Measurements from ENCODE around the gene KCNG2.

DNA sequence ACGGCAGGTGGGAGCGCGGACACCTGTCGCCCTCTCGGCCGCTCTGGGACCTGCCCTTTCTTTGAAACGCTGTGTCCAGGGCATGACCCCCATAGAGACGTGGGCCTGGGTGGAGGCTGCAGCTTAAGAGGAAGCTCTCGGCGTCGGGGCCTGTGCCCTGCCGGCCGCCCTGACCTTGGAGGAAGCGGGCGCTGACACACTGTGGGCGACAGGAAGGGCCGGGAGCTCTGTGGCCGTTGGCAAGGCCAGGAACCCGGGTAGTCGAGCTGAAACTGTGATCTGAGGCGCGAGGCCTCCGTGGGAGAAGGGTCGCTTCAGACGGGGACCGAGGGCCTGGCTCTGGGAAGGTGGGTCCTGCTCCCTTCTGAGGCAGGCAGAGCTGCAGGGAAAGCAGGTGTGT is 28.2 kb downstream of the KCNG2 start:
- TF ChIP-seq, protein P1, sequence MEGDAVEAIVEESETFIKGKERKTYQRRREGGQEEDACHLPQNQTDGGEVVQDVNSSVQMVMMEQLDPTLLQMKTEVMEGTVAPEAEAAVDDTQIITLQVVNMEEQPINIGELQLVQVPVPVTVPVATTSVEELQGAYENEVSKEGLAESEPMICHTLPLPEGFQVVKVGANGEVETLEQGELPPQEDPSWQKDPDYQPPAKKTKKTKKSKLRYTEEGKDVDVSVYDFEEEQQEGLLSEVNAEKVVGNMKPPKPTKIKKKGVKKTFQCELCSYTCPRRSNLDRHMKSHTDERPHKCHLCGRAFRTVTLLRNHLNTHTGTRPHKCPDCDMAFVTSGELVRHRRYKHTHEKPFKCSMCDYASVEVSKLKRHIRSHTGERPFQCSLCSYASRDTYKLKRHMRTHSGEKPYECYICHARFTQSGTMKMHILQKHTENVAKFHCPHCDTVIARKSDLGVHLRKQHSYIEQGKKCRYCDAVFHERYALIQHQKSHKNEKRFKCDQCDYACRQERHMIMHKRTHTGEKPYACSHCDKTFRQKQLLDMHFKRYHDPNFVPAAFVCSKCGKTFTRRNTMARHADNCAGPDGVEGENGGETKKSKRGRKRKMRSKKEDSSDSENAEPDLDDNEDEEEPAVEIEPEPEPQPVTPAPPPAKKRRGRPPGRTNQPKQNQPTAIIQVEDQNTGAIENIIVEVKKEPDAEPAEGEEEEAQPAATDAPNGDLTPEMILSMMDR (IDR thresholded peaks at IDR 0.05; ENCODE audit: low read depth, low read length): no peak
- TF ChIP-seq EZH2phosphoT487 (IDR thresholded peaks at IDR 0.05; ENCODE audit: low read depth): no peak
